BJ (cell line): ENCODE results near the gene KIRREL3. TPM values are rescaled to one million over a fixed set of nuclear protein-coding genes. Genes with fewer than 3 reads are reported as not detected.

Experiments used
- CTCF ChIA-PET: fragments of 350-600 bp; formaldehyde crosslinking; extraction: SDS; loops from one replicate; lab custom pipeline; 2021; ENCODE audit warnings: antibody characterized with exemption, inconsistent platforms; lab: Yijun Ruan, JAX
- POLR2A ChIA-PET: fragments of 300-600 bp; sonication (Branson Sonifier 250); formaldehyde crosslinking; extraction: SDS; loops from one replicate; lab custom pipeline; 2021; ENCODE audit warnings: antibody characterized with exemption; lab: Charles Lee
- DNase-seq: peaks from one replicate; pipeline ENCODE4 v3.0.0-alpha.2; 2011; ENCODE audit warnings: low read depth
- H3K27me3 ChIP-seq: 2 replicates; pipeline ENCODE4 v1.6.0; 2011; ENCODE audit warnings: low read length; ENCODE audit not compliant: control insufficient read depth, insufficient read depth
- H3K36me3 ChIP-seq: 2 replicates; pipeline ENCODE4 v1.5.1; 2011; ENCODE audit warnings: low read length; ENCODE audit not compliant: control insufficient read depth, insufficient read depth
- H3K4me3 ChIP-seq: 2 replicates; pipeline ENCODE4 v1.5.1; 2011; ENCODE audit warnings: low read depth, mild to moderate bottlenecking, control low read depth, low read length
- CTCF ChIP-seq: IDR thresholded peaks from 2 replicates; pipeline ENCODE4 v1.5.1; 2011; ENCODE audit warnings: low read depth, mild to moderate bottlenecking, control low read depth, inconsistent platforms, low read length, moderate library complexity; ENCODE audit not compliant: insufficient read depth
- polyA plus RNA-seq: library from polyadenylated mRNA; depleted of rRNA; stranded (reverse); fragments of >200 nt; gene quantifications from 2 replicates; pipeline ENCODE4 v1.2.3, GENCODE V29; 2011

KIRREL3 gene
- polyA plus RNA-seq, 1 experiment: 19.6 TPM

- POLR2A ChIA-PET: no interaction called here
Observed at GRCh38 chr11:126725043-126725442, 275.5 kb downstream of the KIRREL3 start.

GRCh38 chr11:126723665-126724045 lies 276.9 kb downstream of the KIRREL3 start:
- ChIA-PET POLR2A (no interaction called here), CTCF (interaction anchor here (1.0 to 3.2 kb wide), 2 partner anchors 10 to 267 kb away, joined by 3 to 14 read pairs; no protein-coding TSS in a partner anchor)
- H3K36me3 ChIP-seq: no peaks in the 10 kb centered on the region
- no peak for TF ChIP-seq CTCF
- H3K4me3 ChIP-seq: no peak overlapping the region
- no peak for DNase-seq
- no peaks in the 10 kb centered on the region for H3K27me3 ChIP-seq

More at GRCh38 chr11:126725043-126725442, 275.5 kb downstream of the KIRREL3 start:
- no peak for TF ChIP-seq CTCF
- Histone ChIP-seq H3K36me3 (no peaks in the 10 kb centered on the region), H3K4me3 (no peak overlapping the region), H3K27me3 (no peaks in the 10 kb centered on the region)
- CTCF ChIA-PET: interaction anchor here (1.1 kb wide), 1 partner anchor 61 kb away, joined by 3 read pairs; no protein-coding TSS in a partner anchor
- DNase-seq: no peak

- ChIA-PET POLR2A (no interaction called here), CTCF (interaction anchor here (1.0 to 3.2 kb wide), 5 partner anchors 9 to 268 kb away, joined by 3 to 14 read pairs (median 5); no protein-coding TSS in a partner anchor)
- no peak for TF ChIP-seq CTCF
- H3K27me3 ChIP-seq: no peaks in the 10 kb centered on the region
- DNase-seq: no peak
- no peak overlapping the region for H3K4me3 ChIP-seq
- H3K36me3 ChIP-seq: no peaks in the 10 kb centered on the region
Observed at GRCh38 chr11:126722956-126723664, 277.5 kb downstream of the KIRREL3 start.

GRCh38 chr11:126722006-126722736 lies 278.4 kb downstream of the KIRREL3 start:
- no peak for DNase-seq
- Histone ChIP-seq H3K36me3 (no peaks in the 10 kb centered on the region), H3K27me3 (no peaks in the 10 kb centered on the region), H3K4me3 (no peak overlapping the region)
- ChIA-PET CTCF (interaction anchor here (1.1 to 3.2 kb wide), 4 partner anchors 10 to 269 kb away, joined by 3 to 14 read pairs (median 6); no protein-coding TSS in a partner anchor), POLR2A (no interaction called here)
- no peak for TF ChIP-seq CTCF
